GM12878 (cell line): ENCODE measurements around the gene IGLON5. TPM values are rescaled to one million over a fixed set of nuclear protein-coding genes. Genes with fewer than 3 reads are reported as not detected.

Source experiments
- BRCA1 ChIP-seq: IDR thresholded peaks from 2 replicates; pipeline ENCODE4 v1.6.1; 2011; ENCODE audit warnings: low read depth, low read length, improper control_type of control experiment
- CBX5 ChIP-seq: sonication (generic); IDR thresholded peaks from 2 replicates; pipeline ENCODE4 v1.6.1; 2016; ENCODE audit warnings: low read depth, moderate library complexity, mild to moderate bottlenecking, inconsistent platforms
- EED ChIP-seq: sonication (generic); IDR thresholded peaks from 2 replicates; pipeline ENCODE4 v1.6.1; 2016; ENCODE audit warnings: antibody characterized with exemption, low read depth
- EP300 ChIP-seq, 2 experiments: fragments of 150-350 bp in 1 of 2; IDR thresholded peaks; 2 replicates each; pipeline ENCODE4 v1.6.1; 2011 to 2012; ENCODE audit warnings: low read depth in 2 of 2, low read length in 2 of 2, borderline replicate concordance in 1 of 2, improper control_type of control experiment in 1 of 2, inconsistent platforms in 1 of 2; ENCODE audit not compliant: control insufficient read depth in 1 of 2
- GABPA ChIP-seq: IDR thresholded peaks from 2 replicates; pipeline ENCODE4 v1.6.1; 2014; ENCODE audit warnings: antibody characterized with exemption, low read depth, mild to moderate bottlenecking, inconsistent platforms
- IKZF1 ChIP-seq: fragments of 450-650 bp; conservative IDR thresholded peaks from 2 replicates; pipeline ENCODE4 v1.6.1; 2017; ENCODE audit warnings: antibody characterized with exemption, mild to moderate bottlenecking
- PKNOX1 ChIP-seq: fragments of 450-650 bp; IDR thresholded peaks from 2 replicates; pipeline ENCODE4 v1.6.1; 2016; ENCODE audit warnings: mild to moderate bottlenecking
- POLR2AphosphoS5 ChIP-seq: IDR thresholded peaks from 2 replicates; pipeline ENCODE4 v1.6.1; 2011; ENCODE audit warnings: mild to moderate bottlenecking, low read length, inconsistent platforms
- POU2F2 ChIP-seq: IDR thresholded peaks from 3 replicates; pipeline ENCODE4 v1.6.1; 2011; ENCODE audit warnings: low read depth, mild to moderate bottlenecking, low read length, borderline replicate concordance
- RCOR1 ChIP-seq: conservative IDR thresholded peaks from 2 replicates; pipeline ENCODE4 v1.6.1; 2012; ENCODE audit warnings: low read depth, low read length, improper control_type of control experiment
- RFX5 ChIP-seq: IDR thresholded peaks from 2 replicates; pipeline ENCODE4 v1.6.1; 2011; ENCODE audit warnings: low read depth, low read length, improper control_type of control experiment
- SIX5 ChIP-seq: IDR thresholded peaks from 2 replicates; pipeline ENCODE4 v1.6.1; 2011; ENCODE audit warnings: mild to moderate bottlenecking, low read depth, low read length, moderate library complexity; ENCODE audit not compliant: severe bottlenecking
- TBL1XR1 ChIP-seq: IDR thresholded peaks from 2 replicates; pipeline ENCODE4 v1.6.1; 2012; ENCODE audit warnings: low read depth, low read length, improper control_type of control experiment
- USF2 ChIP-seq: IDR thresholded peaks from 2 replicates; pipeline ENCODE4 v1.6.1; 2011; ENCODE audit warnings: low read depth, low read length, improper control_type of control experiment, borderline replicate concordance
- polyA plus RNA-seq, 11 experiments: library from polyadenylated mRNA; depleted of rRNA in 4 of 11; unstranded in 6 of 11; stranded (reverse) in 5 of 11; fragments of >200 nt; fragmentation: Nextera tagmentation in 4 of 11; fragmentation: Illumina TruSeq in 1 of 11; extraction: Ambion mirVana in 4 of 11; extraction: Trizol in 1 of 11; gene quantifications; 1 replicate in 1 of 11; 2 replicates in 10 of 11; pipeline versions ENCODE4 v1.2.1 to v1.2.3, GENCODE V29; 2011 to 2016; ENCODE audit warnings: inconsistent platforms in 2 of 11, missing spikeins in 2 of 11, low read depth in 1 of 11
- total RNA-seq, 4 experiments: library from RNA; depleted of rRNA in 3 of 4; stranded (reverse); fragments of >200 nt in 3 of 4; fragmentation: Illumina TruSeq in 1 of 4; extraction: Trizol in 1 of 4; gene quantifications; 2 replicates each; pipeline versions ENCODE4 v1.2.1 to v1.2.3, GENCODE V29; 2013 to 2021
- TF ChIP-seq, protein P1 (sequence below): fragments of 450-650 bp; IDR thresholded peaks from 2 replicates; pipeline ENCODE4 v1.6.1; 2017; ENCODE audit warnings: mild to moderate bottlenecking, low read depth, inconsistent platforms; ENCODE audit not compliant: poor library complexity, severe bottlenecking
- TF ChIP-seq, protein P2 (sequence below): fragments of 450-650 bp; IDR thresholded peaks from 2 replicates; pipeline ENCODE4 v1.6.1; 2016; ENCODE audit warnings: mild to moderate bottlenecking, moderate library complexity, borderline replicate concordance
- TF ChIP-seq, protein P3 (sequence below): fragments of 150-350 bp; IDR thresholded peaks from 2 replicates; pipeline ENCODE4 v1.6.1; 2016; ENCODE audit warnings: low read depth, low read length

IGLON5 gene
- total and polyA plus RNA-seq, 10 of the 15 experiments (the other 5 are each of a cell fraction or from before 2014, with no cell fraction given): not detected

DNA sequence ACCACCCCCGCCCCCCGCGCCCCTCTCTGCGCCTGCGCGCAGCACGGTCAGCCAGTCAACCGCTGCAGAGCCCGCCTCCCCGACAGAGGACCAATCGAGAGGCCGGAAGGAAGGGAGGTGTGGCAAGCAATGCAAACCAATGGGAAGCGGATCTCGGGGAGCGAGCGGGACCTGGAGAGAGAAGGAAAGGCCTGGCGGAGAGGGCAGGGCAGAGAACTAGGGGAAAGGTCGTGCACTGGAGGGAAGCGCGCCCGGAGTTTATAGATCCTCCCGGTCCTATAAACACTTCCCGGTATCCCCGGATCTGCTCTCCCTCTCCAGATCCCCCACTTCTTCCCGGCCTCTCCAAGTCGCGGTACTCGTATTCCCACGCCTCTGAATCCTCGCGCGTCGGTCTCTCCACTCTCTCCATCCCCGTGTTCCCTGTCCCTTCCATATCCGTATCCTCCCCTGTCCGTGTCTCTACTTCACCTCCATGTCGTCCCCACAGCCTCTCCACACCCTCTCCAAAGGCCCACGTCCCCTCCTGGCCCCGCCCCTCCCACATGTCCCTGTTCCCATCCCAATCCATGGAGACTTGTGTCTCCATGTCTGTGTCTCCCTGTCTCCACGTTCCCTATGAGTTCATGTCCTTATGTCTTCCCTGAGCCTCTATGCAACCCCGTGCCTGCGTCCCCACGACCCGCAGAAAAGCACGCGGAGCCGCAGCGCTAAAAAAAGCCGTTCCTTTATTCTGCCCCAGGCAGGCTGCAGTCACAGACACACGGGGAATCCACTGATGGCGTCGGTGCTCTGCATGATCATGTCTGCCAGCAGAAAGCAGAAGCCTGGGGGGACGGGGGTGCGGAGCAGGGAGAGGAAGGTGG is 55.2 kb downstream of the IGLON5 start (continued):
- TF ChIP-seq PKNOX1 (peak; percentile 63), POU2F2 (no peak), CBX5 (no peak), POLR2AphosphoS5 (peak; percentile 91), SIX5 (no peak), BRCA1 (no peak), TBL1XR1 (no peak), EED (peak; percentile 77), RFX5 (0 out of 2 replicates have a peak, but pooled peaks have one; percentile 38), IKZF1 (peak; percentile 89), GABPA (no peak), RCOR1 (no peak), EP300 (IDR thresholded peaks at IDR 0.05; ENCODE audit: borderline replicate concordance in 1 of 2, control insufficient read depth in 1 of 2, low read depth in 2 of 2, low read length in 2 of 2) (no peak), USF2 (no peak)
- TF ChIP-seq, protein P1, sequence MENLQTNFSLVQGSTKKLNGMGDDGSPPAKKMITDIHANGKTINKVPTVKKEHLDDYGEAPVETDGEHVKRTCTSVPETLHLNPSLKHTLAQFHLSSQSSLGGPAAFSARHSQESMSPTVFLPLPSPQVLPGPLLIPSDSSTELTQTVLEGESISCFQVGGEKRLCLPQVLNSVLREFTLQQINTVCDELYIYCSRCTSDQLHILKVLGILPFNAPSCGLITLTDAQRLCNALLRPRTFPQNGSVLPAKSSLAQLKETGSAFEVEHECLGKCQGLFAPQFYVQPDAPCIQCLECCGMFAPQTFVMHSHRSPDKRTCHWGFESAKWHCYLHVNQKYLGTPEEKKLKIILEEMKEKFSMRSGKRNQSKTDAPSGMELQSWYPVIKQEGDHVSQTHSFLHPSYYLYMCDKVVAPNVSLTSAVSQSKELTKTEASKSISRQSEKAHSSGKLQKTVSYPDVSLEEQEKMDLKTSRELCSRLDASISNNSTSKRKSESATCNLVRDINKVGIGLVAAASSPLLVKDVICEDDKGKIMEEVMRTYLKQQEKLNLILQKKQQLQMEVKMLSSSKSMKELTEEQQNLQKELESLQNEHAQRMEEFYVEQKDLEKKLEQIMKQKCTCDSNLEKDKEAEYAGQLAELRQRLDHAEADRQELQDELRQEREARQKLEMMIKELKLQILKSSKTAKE: no peak
- TF ChIP-seq, protein P2, sequence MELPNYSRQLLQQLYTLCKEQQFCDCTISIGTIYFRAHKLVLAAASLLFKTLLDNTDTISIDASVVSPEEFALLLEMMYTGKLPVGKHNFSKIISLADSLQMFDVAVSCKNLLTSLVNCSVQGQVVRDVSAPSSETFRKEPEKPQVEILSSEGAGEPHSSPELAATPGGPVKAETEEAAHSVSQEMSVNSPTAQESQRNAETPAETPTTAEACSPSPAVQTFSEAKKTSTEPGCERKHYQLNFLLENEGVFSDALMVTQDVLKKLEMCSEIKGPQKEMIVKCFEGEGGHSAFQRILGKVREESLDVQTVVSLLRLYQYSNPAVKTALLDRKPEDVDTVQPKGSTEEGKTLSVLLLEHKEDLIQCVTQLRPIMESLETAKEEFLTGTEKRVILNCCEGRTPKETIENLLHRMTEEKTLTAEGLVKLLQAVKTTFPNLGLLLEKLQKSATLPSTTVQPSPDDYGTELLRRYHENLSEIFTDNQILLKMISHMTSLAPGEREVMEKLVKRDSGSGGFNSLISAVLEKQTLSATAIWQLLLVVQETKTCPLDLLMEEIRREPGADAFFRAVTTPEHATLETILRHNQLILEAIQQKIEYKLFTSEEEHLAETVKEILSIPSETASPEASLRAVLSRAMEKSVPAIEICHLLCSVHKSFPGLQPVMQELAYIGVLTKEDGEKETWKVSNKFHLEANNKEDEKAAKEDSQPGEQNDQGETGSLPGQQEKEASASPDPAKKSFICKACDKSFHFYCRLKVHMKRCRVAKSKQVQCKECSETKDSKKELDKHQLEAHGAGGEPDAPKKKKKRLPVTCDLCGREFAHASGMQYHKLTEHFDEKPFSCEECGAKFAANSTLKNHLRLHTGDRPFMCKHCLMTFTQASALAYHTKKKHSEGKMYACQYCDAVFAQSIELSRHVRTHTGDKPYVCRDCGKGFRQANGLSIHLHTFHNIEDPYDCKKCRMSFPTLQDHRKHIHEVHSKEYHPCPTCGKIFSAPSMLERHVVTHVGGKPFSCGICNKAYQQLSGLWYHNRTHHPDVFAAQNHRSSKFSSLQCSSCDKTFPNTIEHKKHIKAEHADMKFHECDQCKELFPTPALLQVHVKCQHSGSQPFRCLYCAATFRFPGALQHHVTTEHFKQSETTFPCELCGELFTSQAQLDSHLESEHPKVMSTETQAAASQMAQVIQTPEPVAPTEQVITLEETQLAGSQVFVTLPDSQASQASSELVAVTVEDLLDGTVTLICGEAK: no peak
- TF ChIP-seq, protein P3, sequence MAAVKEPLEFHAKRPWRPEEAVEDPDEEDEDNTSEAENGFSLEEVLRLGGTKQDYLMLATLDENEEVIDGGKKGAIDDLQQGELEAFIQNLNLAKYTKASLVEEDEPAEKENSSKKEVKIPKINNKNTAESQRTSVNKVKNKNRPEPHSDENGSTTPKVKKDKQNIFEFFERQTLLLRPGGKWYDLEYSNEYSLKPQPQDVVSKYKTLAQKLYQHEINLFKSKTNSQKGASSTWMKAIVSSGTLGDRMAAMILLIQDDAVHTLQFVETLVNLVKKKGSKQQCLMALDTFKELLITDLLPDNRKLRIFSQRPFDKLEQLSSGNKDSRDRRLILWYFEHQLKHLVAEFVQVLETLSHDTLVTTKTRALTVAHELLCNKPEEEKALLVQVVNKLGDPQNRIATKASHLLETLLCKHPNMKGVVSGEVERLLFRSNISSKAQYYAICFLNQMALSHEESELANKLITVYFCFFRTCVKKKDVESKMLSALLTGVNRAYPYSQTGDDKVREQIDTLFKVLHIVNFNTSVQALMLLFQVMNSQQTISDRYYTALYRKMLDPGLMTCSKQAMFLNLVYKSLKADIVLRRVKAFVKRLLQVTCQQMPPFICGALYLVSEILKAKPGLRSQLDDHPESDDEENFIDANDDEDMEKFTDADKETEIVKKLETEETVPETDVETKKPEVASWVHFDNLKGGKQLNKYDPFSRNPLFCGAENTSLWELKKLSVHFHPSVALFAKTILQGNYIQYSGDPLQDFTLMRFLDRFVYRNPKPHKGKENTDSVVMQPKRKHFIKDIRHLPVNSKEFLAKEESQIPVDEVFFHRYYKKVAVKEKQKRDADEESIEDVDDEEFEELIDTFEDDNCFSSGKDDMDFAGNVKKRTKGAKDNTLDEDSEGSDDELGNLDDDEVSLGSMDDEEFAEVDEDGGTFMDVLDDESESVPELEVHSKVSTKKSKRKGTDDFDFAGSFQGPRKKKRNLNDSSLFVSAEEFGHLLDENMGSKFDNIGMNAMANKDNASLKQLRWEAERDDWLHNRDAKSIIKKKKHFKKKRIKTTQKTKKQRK: no peak
